SKM-1 treated with dmso at 0.1 percent for 144 hours (cell line): Measurements from ENCODE around the gene NTF3.

Experiments used
- DNase-seq: peaks from one replicate; lab custom pipeline; 2025; ENCODE audit not compliant: unreplicated experiment; lab: John Stamatoyannopoulos, UW

The NTF3 gene

GRCh38 chr12:5509557-5509956, 77.6 kb downstream of the NTF3 start:
- no peak for DNase-seq

- DNase-seq, result no peak
Observed at GRCh38 chr12:5510251-5510805, 78.4 kb downstream of the NTF3 start.

GRCh38 chr12:5511256-5511643, 79.3 kb downstream of the NTF3 start:
- no peak for DNase-seq

- no peak for DNase-seq
Observed at GRCh38 chr12:5511644-5512600, 80.0 kb downstream of the NTF3 start.

GRCh38 chr12:5512601-5512970, 80.7 kb downstream of the NTF3 start:
- DNase-seq, result no peak

- no peak for DNase-seq
Observed at GRCh38 chr12:5513406-5513805, 81.5 kb downstream of the NTF3 start.

- no peak for DNase-seq
Observed at GRCh38 chr12:5514016-5514415, 82.1 kb downstream of the NTF3 start.

GRCh38 chr12:5514545-5514944, 82.6 kb downstream of the NTF3 start:
- no peak for DNase-seq

GRCh38 chr12:5515458-5515857, 83.5 kb downstream of the NTF3 start:
- DNase-seq, result no peak

- DNase-seq, result no peak
Observed at GRCh38 chr12:5516371-5517241, 84.7 kb downstream of the NTF3 start.

GRCh38 chr12:5518584-5519365, 86.9 kb downstream of the NTF3 start:
- no peak for DNase-seq

GRCh38 chr12:5520037-5520436, 88.1 kb downstream of the NTF3 start:
- no peak for DNase-seq

GRCh38 chr12:5520831-5521230, 88.9 kb downstream of the NTF3 start:
- DNase-seq, result no peak

- no peak for DNase-seq
Observed at GRCh38 chr12:5521456-5522325, 89.8 kb downstream of the NTF3 start.

- no peak for DNase-seq
Observed at GRCh38 chr12:5522432-5523335, 90.8 kb downstream of the NTF3 start.

- no peak for DNase-seq
Observed at GRCh38 chr12:5523396-5524115, 91.6 kb downstream of the NTF3 start.

GRCh38 chr12:5524116-5524768, 92.3 kb downstream of the NTF3 start:
- DNase-seq, result no peak
